ENCODE measurements around the gene ISG20.
"Not testable (repeated sequence)": the region's sequence is repeated elsewhere in the genome, so short reads cannot be mapped to it uniquely, and the experiment has no call there.

The ISG20 gene

GRCh38 chr15:88637841-88638625 is 783 bp upstream of the ISG20 start:
- H3K4me3 Mint-ChIP-seq: peak overlapping the region; percentile 82
- H3K36me3 Mint-ChIP-seq: peaks cover 28% of the 10 kb centered on the region
- H3K4me1 Mint-ChIP-seq: peaks cover 72% of the 10 kb centered on the region
- H3K27ac Mint-ChIP-seq: peak overlapping the region; percentile 88
- no peaks in the 10 kb centered on the region for H3K27me3 Mint-ChIP-seq
- ATAC-seq: no peak
- no peaks in the 10 kb centered on the region for H3K9me3 Mint-ChIP-seq

GRCh38 chr15:88641959-88642452 is 3.2 kb downstream of the ISG20 start:
- peaks cover 79% of the 10 kb centered on the region for H3K4me1 Mint-ChIP-seq
- H3K27ac Mint-ChIP-seq: peak overlapping the region; percentile 88
- no peak for ATAC-seq
- H3K27me3 Mint-ChIP-seq: no peaks in the 10 kb centered on the region
- H3K36me3 Mint-ChIP-seq: peaks cover 41% of the 10 kb centered on the region
- no peaks in the 10 kb centered on the region for H3K9me3 Mint-ChIP-seq
- peak overlapping the region; percentile 19 for H3K4me3 Mint-ChIP-seq

- H3K4me1 Mint-ChIP-seq: peaks cover 79% of the 10 kb centered on the region
- not testable (repeated sequence) for ATAC-seq, H3K27me3 Mint-ChIP-seq, H3K9me3 Mint-ChIP-seq
- peak overlapping the region; percentile 88 for H3K27ac Mint-ChIP-seq
- peaks cover 40% of the 10 kb centered on the region for H3K36me3 Mint-ChIP-seq
- H3K4me3 Mint-ChIP-seq: peak overlapping the region; percentile 19
Measured at GRCh38 chr15:88642514-88642913, 3.7 kb downstream of the ISG20 start.

GRCh38 chr15:88644741-88645140 is 5.9 kb downstream of the ISG20 start:
- Mint-ChIP-seq H3K36me3 (peaks cover 54% of the 10 kb centered on the region), H3K9me3 (no peaks in the 10 kb centered on the region), H3K4me3 (no peak overlapping the region), H3K4me1 (peaks cover 86% of the 10 kb centered on the region), H3K27me3 (no peaks in the 10 kb centered on the region), H3K27ac (peak overlapping the region; percentile 95)
- no peak for ATAC-seq

- ATAC-seq: no peak
- Mint-ChIP-seq H3K4me1 (peaks cover 82% of the 10 kb centered on the region), H3K36me3 (peaks cover 50% of the 10 kb centered on the region), H3K27me3 (no peaks in the 10 kb centered on the region), H3K4me3 (peak overlapping the region; percentile 15), H3K27ac (peak overlapping the region; percentile 95), H3K9me3 (no peaks in the 10 kb centered on the region)
Measured at GRCh38 chr15:88645171-88646087, 6.6 kb downstream of the ISG20 start.

- no peak for ATAC-seq
- Mint-ChIP-seq H3K36me3 (peaks cover 47% of the 10 kb centered on the region), H3K4me3 (no peak overlapping the region), H3K27ac (peak overlapping the region; percentile 95), H3K27me3 (no peaks in the 10 kb centered on the region), H3K4me1 (peaks cover 79% of the 10 kb centered on the region), H3K9me3 (no peaks in the 10 kb centered on the region)
Measured at GRCh38 chr15:88646088-88646405, 7.2 kb downstream of the ISG20 start.

GRCh38 chr15:88646951-88647350 is 8.1 kb downstream of the ISG20 start:
- no peaks in the 10 kb centered on the region for H3K27me3 Mint-ChIP-seq
- ATAC-seq: no peak
- no peaks in the 10 kb centered on the region for H3K9me3 Mint-ChIP-seq
- H3K27ac Mint-ChIP-seq: peak overlapping the region; percentile 95
- no peak overlapping the region for H3K4me3 Mint-ChIP-seq
- H3K4me1 Mint-ChIP-seq: peaks cover 72% of the 10 kb centered on the region
- peaks cover 47% of the 10 kb centered on the region for H3K36me3 Mint-ChIP-seq

- Mint-ChIP-seq H3K27me3 (no peaks in the 10 kb centered on the region), H3K9me3 (no peaks in the 10 kb centered on the region), H3K4me3 (peak overlapping the region; percentile 10), H3K27ac (peak overlapping the region; percentile 95), H3K4me1 (peaks cover 68% of the 10 kb centered on the region), H3K36me3 (peaks cover 43% of the 10 kb centered on the region)
- peak; percentile 58 for ATAC-seq
Measured at GRCh38 chr15:88647351-88648105, 8.7 kb downstream of the ISG20 start.

- H3K9me3 Mint-ChIP-seq: no peaks in the 10 kb centered on the region
- H3K4me1 Mint-ChIP-seq: peaks cover 74% of the 10 kb centered on the region
- H3K36me3 Mint-ChIP-seq: peaks cover 48% of the 10 kb centered on the region
- ATAC-seq: no peak
- H3K27ac Mint-ChIP-seq: peak overlapping the region; percentile 95
- H3K27me3 Mint-ChIP-seq: no peaks in the 10 kb centered on the region
- peak overlapping the region; percentile 54 for H3K4me3 Mint-ChIP-seq
Measured at GRCh38 chr15:88648357-88649214, 9.8 kb downstream of the ISG20 start.

- no peaks in the 10 kb centered on the region for H3K27me3 Mint-ChIP-seq
- H3K36me3 Mint-ChIP-seq: peaks cover 41% of the 10 kb centered on the region
- H3K4me3 Mint-ChIP-seq: peak overlapping the region; percentile 54
- peaks cover 67% of the 10 kb centered on the region for H3K4me1 Mint-ChIP-seq
- H3K27ac Mint-ChIP-seq: peak overlapping the region; percentile 95
- ATAC-seq: peak; percentile 96
- H3K9me3 Mint-ChIP-seq: no peaks in the 10 kb centered on the region
Measured at GRCh38 chr15:88649286-88649733, 10.5 kb downstream of the ISG20 start.

GRCh38 chr15:88649753-88650551 is 11.1 kb downstream of the ISG20 start:
- peak overlapping the region; percentile 54 for H3K4me3 Mint-ChIP-seq
- peak overlapping the region; percentile 95 for H3K27ac Mint-ChIP-seq
- H3K9me3 Mint-ChIP-seq: no peaks in the 10 kb centered on the region
- ATAC-seq: no peak
- no peaks in the 10 kb centered on the region for H3K27me3 Mint-ChIP-seq
- H3K36me3 Mint-ChIP-seq: peaks cover 40% of the 10 kb centered on the region
- peaks cover 65% of the 10 kb centered on the region for H3K4me1 Mint-ChIP-seq

- H3K27ac Mint-ChIP-seq: peak overlapping the region; percentile 95
- peaks cover 65% of the 10 kb centered on the region for H3K4me1 Mint-ChIP-seq
- no peaks in the 10 kb centered on the region for H3K27me3 Mint-ChIP-seq
- peaks cover 41% of the 10 kb centered on the region for H3K36me3 Mint-ChIP-seq
- no peaks in the 10 kb centered on the region for H3K9me3 Mint-ChIP-seq
- ATAC-seq: no peak
- H3K4me3 Mint-ChIP-seq: no peak overlapping the region
Measured at GRCh38 chr15:88650556-88650955, 11.7 kb downstream of the ISG20 start.

- ATAC-seq: no peak
- Mint-ChIP-seq H3K4me3 (no peak overlapping the region), H3K4me1 (peaks cover 65% of the 10 kb centered on the region), H3K27me3 (no peaks in the 10 kb centered on the region), H3K27ac (peak overlapping the region; percentile 95), H3K9me3 (no peaks in the 10 kb centered on the region), H3K36me3 (peaks cover 36% of the 10 kb centered on the region)
Measured at GRCh38 chr15:88651136-88651732, 12.4 kb downstream of the ISG20 start.
